Stomach (tissue), 19 donors: ENCODE results near the gene ITCH. TPM values are rescaled to one million over a fixed set of nuclear protein-coding genes. Genes with fewer than 3 reads are reported as not detected.

Experiments used
- DNase-seq, 2 donors: peaks; one replicate each; pipeline versions ENCODE4 v3.0.0 to v3.0.0-alpha.2; 2013 to 2019
- H3K27ac ChIP-seq, 5 donors: fragments of 200-600 bp in 4 of 5; sonication (generic) in 4 of 5; one replicate each; pipeline ENCODE4 v1.5.1; 2013 to 2019; ENCODE audit warnings: mild to moderate bottlenecking in 1 of 5, moderate library complexity in 1 of 5
- H3K27me3 ChIP-seq, 3 donors: fragments of 200-600 bp; sonication (generic); one replicate each; pipeline ENCODE4 v1.5.1; 2017 to 2019; ENCODE audit warnings: mixed run types in 1 of 3
- H3K36me3 ChIP-seq, 4 donors: fragments of 200-600 bp; sonication (generic); 1 replicate in 3 of 4; 2 replicates in 1 of 4; pipeline ENCODE4 v1.5.1; 2016 to 2019
- H3K4me1 ChIP-seq, 4 donors: fragments of 200-600 bp; sonication (generic); one replicate each; pipeline ENCODE4 v1.5.1; 2016 to 2019
- H3K4me3 ChIP-seq, 4 donors: fragments of 200-600 bp; sonication (generic) in 3 of 4; one replicate each; pipeline ENCODE4 v1.5.1; 2016 to 2019; ENCODE audit warnings: mild to moderate bottlenecking in 1 of 4
- H3K9me3 ChIP-seq, 4 donors: fragments of 200-600 bp; sonication (generic); one replicate each; pipeline ENCODE4 v1.5.1; 2016 to 2019
- EP300 ChIP-seq: sonication (generic); formaldehyde crosslinking; IDR thresholded peaks from one replicate; pipeline ENCODE4 v1.6.1; 2017; ENCODE audit warnings: antibody characterized with exemption
- POLR2A ChIP-seq, 4 donors: fragments of 450-650 bp; IDR thresholded peaks; one replicate each; pipeline ENCODE4 v1.6.1; 2016; ENCODE audit warnings: antibody characterized with exemption in 4 of 4, control low read depth in 2 of 4, mild to moderate bottlenecking in 1 of 4, moderate library complexity in 1 of 4
- POLR2AphosphoS5 ChIP-seq, 3 donors: sonication (generic); formaldehyde crosslinking; IDR thresholded peaks; one replicate each; pipeline ENCODE4 v1.6.1; 2016; ENCODE audit warnings: antibody characterized with exemption in 3 of 3
- WGBS, 5 donors: extraction: QIAGEN DNeasy Blood & Tissue Kit in 3 of 5; methylation state at CpG; one replicate each; pipeline versions ENCODE4 v1.1.5 to v1.1.7; 2013 to 2018; 5-methylcytosine and 5-hydroxymethylcytosine counted together
- intact Hi-C: fragments of 100-400 bp; cut with DNase I; formaldehyde crosslinking; loops from one replicate; pipeline ENCODE4 v1.15.1; 2023; ENCODE audit warnings: low total_unique reads
- long read RNA-seq, 10 donors: transcript quantifications; one replicate each; lab custom pipeline, GENCODE V29; 2026
- polyA plus RNA-seq, 3 donors: library from polyadenylated mRNA; stranded (reverse); fragments of 200-250 nt; gene quantifications; one replicate each; pipeline ENCODE4 v1.2.3, GENCODE V29; 2013
- total RNA-seq, 5 donors: library from RNA; depleted of rRNA; stranded (reverse); fragments of >200 nt; gene quantifications; one replicate each; pipeline versions ENCODE4 v1.1.0 to v1.2.3, GENCODE V29; 2014 to 2016
- TF ChIP-seq, protein P1 (sequence below), 7 experiments: fragments of 450-650 bp in 4 of 7; fragments of 200-600 bp in 3 of 7; sonication (generic) in 3 of 7; IDR thresholded peaks; one replicate each; pipeline ENCODE4 v1.5.1; 2016 to 2019; ENCODE audit warnings: antibody characterized with exemption in 7 of 7, control low read depth in 2 of 7, mild to moderate bottlenecking in 1 of 7
- donor health status: healthy with polysubstance abuse.
- donor health status: Bipolar disorder and iron deficiency.
- donor health status: healthy.

Gene ITCH
- total RNA-seq, result 100 to 1,000 TPM in 1 of 5 donors, 10 to 100 TPM in 4; 25.8 to 138 (median 56.2) TPM
- polyA plus RNA-seq, result 10 to 100 TPM in 2 of 3 donors, 1 to 10 TPM in 1; 7.2 to 17.0 (median 10.8) TPM
- long read RNA-seq, donor 1, result 0 reads
- long read RNA-seq, donor 2, result 0 reads
- long read RNA-seq, donor 3, full-length matches to known transcripts, result 1 of 1 reads
- long read RNA-seq, donor 3, partial matches to known transcripts, result 0 of 1 reads
- long read RNA-seq, donor 3, other reads (novel, unspliced or antisense), result 0 of 1 reads
- long read RNA-seq, donor 4, full-length matches to known transcripts, result 1 of 1 reads
- long read RNA-seq, donor 4, partial matches to known transcripts, result 0 of 1 reads
- long read RNA-seq, donor 4, other reads (novel, unspliced or antisense), result 0 of 1 reads
- long read RNA-seq, donor 5, result 0 reads
- long read RNA-seq, donor 6, full-length matches to known transcripts, result 2 of 15 reads
- long read RNA-seq, donor 6, partial matches to known transcripts, result 13 of 15 reads
- long read RNA-seq, donor 6, other reads (novel, unspliced or antisense), result 0 of 15 reads
- long read RNA-seq, donor 7, partial matches to known transcripts, result 5 of 5 reads
- long read RNA-seq, donor 7, other reads (novel, unspliced or antisense), result 0 of 5 reads
- long read RNA-seq, donor 8, result 0 reads
- long read RNA-seq, donor 9, partial matches to known transcripts, result 0 of 1 reads
- long read RNA-seq, donor 9, other reads (novel, unspliced or antisense), result 0 of 1 reads
- long read RNA-seq, donor 10, full-length matches to known transcripts, result 1 of 1 reads
- long read RNA-seq, donor 10, partial matches to known transcripts, result 0 of 1 reads
- long read RNA-seq, donor 10, other reads (novel, unspliced or antisense), result 0 of 1 reads

DNA sequence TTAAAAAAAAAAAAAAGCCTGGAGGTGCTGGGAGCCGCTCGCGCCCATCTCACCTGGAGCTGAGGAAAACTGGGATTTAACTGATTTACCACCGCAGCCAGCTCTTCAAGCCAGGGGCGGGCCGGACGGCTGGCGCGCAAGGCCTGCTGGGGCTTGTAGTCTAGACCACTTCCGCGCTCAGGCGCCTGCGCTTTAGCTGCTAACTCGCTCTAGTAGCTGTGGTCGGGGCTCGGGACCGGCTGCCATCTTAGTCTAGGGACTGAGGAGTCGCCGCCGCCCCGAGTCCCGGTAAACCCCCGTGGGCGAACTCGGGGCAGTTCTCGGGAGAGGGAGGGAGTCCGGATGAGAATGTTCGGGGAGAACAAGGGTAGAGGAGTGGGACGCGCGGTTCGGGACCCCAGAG, at the start of gene ITCH:
Gene ITCH, plus strand, starts transcription at position 212 of the 403 bp plus-strand sequence. CDS start 30,539 bp downstream, outside the sequence.
- H3K9me3 ChIP-seq, result no peaks in the 10 kb centered on the region
- peak within 1 kb of the TSS; percentile 76 to 93 (median 89) for H3K4me3 ChIP-seq
- peaks cover 17 to 52% (median 46%) of the 10 kb centered on the region in 4 donors for H3K4me1 ChIP-seq
- no peaks in the 10 kb centered on the region for H3K27me3 ChIP-seq
- intact Hi-C loops, result no loop called here
- peak; percentile 92 to 97 (median 95) for TF ChIP-seq POLR2AphosphoS5 (IDR thresholded peaks at IDR 0.05)
- TF ChIP-seq POLR2A (IDR thresholded peaks at IDR 0.05), result peak in 2 of 4 donors; percentile 72 to 90
- TF ChIP-seq, protein P1, sequence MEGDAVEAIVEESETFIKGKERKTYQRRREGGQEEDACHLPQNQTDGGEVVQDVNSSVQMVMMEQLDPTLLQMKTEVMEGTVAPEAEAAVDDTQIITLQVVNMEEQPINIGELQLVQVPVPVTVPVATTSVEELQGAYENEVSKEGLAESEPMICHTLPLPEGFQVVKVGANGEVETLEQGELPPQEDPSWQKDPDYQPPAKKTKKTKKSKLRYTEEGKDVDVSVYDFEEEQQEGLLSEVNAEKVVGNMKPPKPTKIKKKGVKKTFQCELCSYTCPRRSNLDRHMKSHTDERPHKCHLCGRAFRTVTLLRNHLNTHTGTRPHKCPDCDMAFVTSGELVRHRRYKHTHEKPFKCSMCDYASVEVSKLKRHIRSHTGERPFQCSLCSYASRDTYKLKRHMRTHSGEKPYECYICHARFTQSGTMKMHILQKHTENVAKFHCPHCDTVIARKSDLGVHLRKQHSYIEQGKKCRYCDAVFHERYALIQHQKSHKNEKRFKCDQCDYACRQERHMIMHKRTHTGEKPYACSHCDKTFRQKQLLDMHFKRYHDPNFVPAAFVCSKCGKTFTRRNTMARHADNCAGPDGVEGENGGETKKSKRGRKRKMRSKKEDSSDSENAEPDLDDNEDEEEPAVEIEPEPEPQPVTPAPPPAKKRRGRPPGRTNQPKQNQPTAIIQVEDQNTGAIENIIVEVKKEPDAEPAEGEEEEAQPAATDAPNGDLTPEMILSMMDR (IDR thresholded peaks at IDR 0.05), result no peak
- TF ChIP-seq EP300, result no peak
- H3K36me3 ChIP-seq, result no peaks in the 10 kb centered on the region
- DNase-seq, result peak; percentile 97 to 98
- H3K27ac ChIP-seq, result peak within 1 kb of the TSS; percentile 89 to 98 (median 93)
- 0 to 1% (median 0%) methylated on average over 16 to 32 of the region's 32 CpGs for WGBS, 5 donors

DNA sequence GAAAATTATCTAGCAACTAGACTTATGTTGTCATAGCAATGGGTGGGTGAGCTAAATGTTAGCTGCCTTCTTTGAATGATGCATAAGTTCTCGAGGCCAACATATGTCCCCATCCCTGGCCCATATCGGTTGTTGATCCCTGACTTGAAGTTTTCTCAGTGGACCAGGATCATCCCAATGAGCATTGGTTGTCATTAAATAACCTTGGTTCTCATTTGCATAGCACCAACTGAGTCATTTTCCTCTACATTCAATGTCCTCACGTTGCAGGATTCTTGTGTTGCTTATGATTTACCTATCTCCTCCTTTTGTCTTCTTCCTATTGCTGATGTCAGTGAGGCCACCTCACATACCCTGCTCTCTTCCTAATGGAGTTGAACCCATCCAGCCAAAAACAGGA, 47.8 kb upstream of the ITCH start:
- TF ChIP-seq, protein P1 (IDR thresholded peaks at IDR 0.05), result no peak
- TF ChIP-seq POLR2AphosphoS5 (IDR thresholded peaks at IDR 0.05) (no peak), EP300 (no peak), POLR2A (IDR thresholded peaks at IDR 0.05) (no peak)
- peaks cover 26 to 37% (median 31%) of the 10 kb centered on the region in 4 donors for H3K4me1 ChIP-seq
- no peak overlapping the region for H3K4me3 ChIP-seq
- intact Hi-C loops, result no loop called here
- H3K9me3 ChIP-seq, result no peaks in the 10 kb centered on the region
- 87 to 93% (median 88%) methylated on average over 3 of the region's 3 CpGs for WGBS, 5 donors
- no peaks in the 10 kb centered on the region for H3K36me3 ChIP-seq
- no peak overlapping the region for H3K27ac ChIP-seq
- H3K27me3 ChIP-seq, result peaks cover 0 to 14% (median 0%) of the 10 kb centered on the region in 3 donors
- DNase-seq, result no peak

DNA sequence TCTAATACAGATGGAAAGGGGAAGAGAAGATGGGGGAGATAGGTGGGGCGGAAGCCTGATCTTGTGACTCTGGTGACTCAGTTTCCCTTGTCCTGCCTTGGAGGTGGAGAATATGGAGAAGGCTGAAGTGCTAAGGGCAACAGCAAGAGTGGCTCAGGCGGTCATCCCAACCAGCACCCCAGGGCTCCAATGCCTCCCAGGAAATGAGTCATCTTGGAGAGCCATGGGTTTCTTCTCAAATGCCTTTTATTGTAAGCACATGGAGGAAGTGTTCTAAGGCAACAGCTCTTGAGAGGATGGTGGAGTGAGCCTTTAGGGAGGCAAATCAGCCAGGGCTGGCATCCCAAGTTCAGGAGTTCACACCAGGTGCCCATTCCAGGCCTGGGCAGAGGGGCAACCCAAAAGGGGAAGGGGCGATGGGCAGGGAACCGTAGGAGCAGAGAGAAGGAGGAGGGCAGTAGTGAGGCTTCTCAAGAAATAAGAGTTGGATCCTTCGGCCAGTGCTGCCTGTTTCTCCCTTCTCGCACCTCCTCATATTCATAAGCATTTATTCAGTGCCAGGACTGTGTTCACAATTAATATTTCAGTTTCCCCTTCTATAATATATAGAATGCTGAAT, 46.8 kb upstream of the ITCH start:
- peaks cover 0 to 12% (median 0%) of the 10 kb centered on the region in 3 donors for H3K27me3 ChIP-seq
- intact Hi-C loops, result no loop called here
- H3K4me3 ChIP-seq, result no peak overlapping the region
- no peak overlapping the region for H3K27ac ChIP-seq
- H3K9me3 ChIP-seq, result no peaks in the 10 kb centered on the region
- H3K36me3 ChIP-seq, result no peaks in the 10 kb centered on the region
- no peak for TF ChIP-seq POLR2AphosphoS5 (IDR thresholded peaks at IDR 0.05)
- no peak for TF ChIP-seq POLR2A (IDR thresholded peaks at IDR 0.05)
- no peak for TF ChIP-seq EP300
- TF ChIP-seq, protein P1 (IDR thresholded peaks at IDR 0.05), result no peak
- DNase-seq, result no peak
- WGBS, 5 donors, result 88 to 98% (median 96%) methylated on average over 6 of the region's 6 CpGs
- H3K4me1 ChIP-seq, result peaks cover 16 to 28% (median 21%) of the 10 kb centered on the region in 4 donors
